MM.1S (cell line): ENCODE measurements around the gene TPSAB1.
"Not testable (repeated sequence)": the region's sequence is repeated elsewhere in the genome, so short reads cannot be mapped to it uniquely, and the experiment has no call there.

ENCODE experiments used
- EZH2phosphoT487 ChIP-seq: fragments of 300-600 bp; sonication (generic); IDR thresholded peaks from 2 replicates; pipeline ENCODE4 v1.6.1; 2018; ENCODE audit warnings: antibody characterized with exemption, low read length
- TF ChIP-seq, protein P1 (sequence below): fragments of 300-600 bp; sonication (generic); IDR thresholded peaks from 2 replicates; pipeline ENCODE4 v1.5.1; 2016; ENCODE audit warnings: antibody characterized with exemption, low read length, mixed read lengths

DNA sequence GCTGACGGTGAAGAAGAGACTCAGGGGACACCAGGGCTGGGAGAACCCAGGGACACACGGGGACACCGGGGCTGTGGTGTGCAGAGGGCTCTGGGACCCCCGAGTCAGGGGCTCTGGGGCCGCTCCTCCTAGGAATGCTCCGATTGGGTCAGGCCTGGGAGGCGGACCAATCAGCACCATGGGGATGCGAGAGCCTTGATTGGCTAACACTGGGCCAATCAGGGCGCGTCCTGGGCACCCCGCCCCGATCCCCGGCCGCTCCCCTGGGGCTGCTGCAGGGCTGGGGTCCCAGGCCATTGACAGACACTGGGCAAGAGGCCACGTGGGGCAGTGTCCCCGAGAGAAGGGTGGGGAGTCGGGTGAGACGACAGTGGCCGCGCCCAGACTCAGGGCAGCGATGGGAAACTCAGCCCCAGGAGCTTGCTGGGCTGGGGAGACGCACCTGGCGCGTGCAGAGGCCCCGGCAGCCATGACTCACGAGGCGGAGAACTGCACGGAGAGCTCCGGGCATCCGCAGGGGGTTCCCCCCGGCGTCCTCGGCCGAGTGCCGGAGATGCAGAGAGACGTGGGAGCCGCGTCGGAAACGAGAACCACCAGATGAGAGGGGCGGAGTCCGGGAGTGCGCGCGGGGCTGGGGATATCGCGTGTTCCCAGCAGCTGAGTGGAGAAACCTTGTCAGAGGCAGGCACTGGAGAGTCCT, 8.3 kb upstream of the TPSAB1 start:
- TF ChIP-seq, protein P1, sequence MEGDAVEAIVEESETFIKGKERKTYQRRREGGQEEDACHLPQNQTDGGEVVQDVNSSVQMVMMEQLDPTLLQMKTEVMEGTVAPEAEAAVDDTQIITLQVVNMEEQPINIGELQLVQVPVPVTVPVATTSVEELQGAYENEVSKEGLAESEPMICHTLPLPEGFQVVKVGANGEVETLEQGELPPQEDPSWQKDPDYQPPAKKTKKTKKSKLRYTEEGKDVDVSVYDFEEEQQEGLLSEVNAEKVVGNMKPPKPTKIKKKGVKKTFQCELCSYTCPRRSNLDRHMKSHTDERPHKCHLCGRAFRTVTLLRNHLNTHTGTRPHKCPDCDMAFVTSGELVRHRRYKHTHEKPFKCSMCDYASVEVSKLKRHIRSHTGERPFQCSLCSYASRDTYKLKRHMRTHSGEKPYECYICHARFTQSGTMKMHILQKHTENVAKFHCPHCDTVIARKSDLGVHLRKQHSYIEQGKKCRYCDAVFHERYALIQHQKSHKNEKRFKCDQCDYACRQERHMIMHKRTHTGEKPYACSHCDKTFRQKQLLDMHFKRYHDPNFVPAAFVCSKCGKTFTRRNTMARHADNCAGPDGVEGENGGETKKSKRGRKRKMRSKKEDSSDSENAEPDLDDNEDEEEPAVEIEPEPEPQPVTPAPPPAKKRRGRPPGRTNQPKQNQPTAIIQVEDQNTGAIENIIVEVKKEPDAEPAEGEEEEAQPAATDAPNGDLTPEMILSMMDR, result not testable (repeated sequence)
- TF ChIP-seq EZH2phosphoT487, result not testable (repeated sequence)
